ENCODE results near the gene PHEX.

The PHEX gene

GRCh38 chrX:22194660-22194945, 162.5 kb downstream of the PHEX start:
- no peak overlapping the region for H2BK12ac ChIP-seq (ENCODE audit: low read length in 2 of 2)
- DNase-seq = no peak
- no peak overlapping the region for H3K4me3 ChIP-seq (ENCODE audit: insufficient read depth in 1 of 2, low read depth in 1 of 2, low read length in 2 of 2)
- no CpG with 5 or more reads among the region's 1 CpG for WGBS
- no peak overlapping the region for H3K23ac ChIP-seq (ENCODE audit: low read length in 2 of 2)
- no peaks in the 10 kb centered on the region for H3K27me3 ChIP-seq (ENCODE audit: control insufficient read depth in 1 of 2, insufficient read depth in 1 of 2, low read length in 2 of 2)
- peaks cover 2% of the 10 kb centered on the region for H3K9me3 ChIP-seq (ENCODE audit: control insufficient read depth, low read length)
- H2AFZ ChIP-seq (ENCODE audit: low read depth, low read length) = no peak overlapping the region
- H3K4me2 ChIP-seq (ENCODE audit: low read length, poor library complexity, severe bottlenecking) = no peak overlapping the region
- H3K36me3 ChIP-seq (ENCODE audit: control insufficient read depth in 1 of 2, insufficient read depth in 2 of 2, low read depth in 1 of 2, low read length in 2 of 2) = no peaks in the 10 kb centered on the region
- H3K14ac ChIP-seq (ENCODE audit: low read length in 2 of 2) = no peak overlapping the region
- H3K4ac ChIP-seq (ENCODE audit: low read depth in 1 of 2, low read length in 2 of 2) = no peak overlapping the region
- no peaks in the 10 kb centered on the region for H3K4me1 ChIP-seq (ENCODE audit: control insufficient read depth, insufficient read depth, low read depth, low read length)
- no peak overlapping the region for H3K18ac ChIP-seq (ENCODE audit: low read depth in 1 of 2, low read length in 2 of 2)
- H4K8ac ChIP-seq (ENCODE audit: low read length) = no peak overlapping the region
- H3K79me1 ChIP-seq (replicated peaks; ENCODE audit: low read length, poor library complexity, severe bottlenecking) = no peaks in the 10 kb centered on the region
- no peak overlapping the region for H3K9ac ChIP-seq (ENCODE audit: low read length)
- no peak overlapping the region for H2BK120ac ChIP-seq (ENCODE audit: low read depth, low read length)
- no peak overlapping the region for H2BK5ac ChIP-seq (ENCODE audit: low read depth, low read length, poor library complexity, severe bottlenecking)
- no peak overlapping the region for H4K91ac ChIP-seq (ENCODE audit: low read length)
- H3K27ac ChIP-seq (ENCODE audit: low read length, poor library complexity, severe bottlenecking) = no peak overlapping the region
- no peak overlapping the region for H2BK15ac ChIP-seq (ENCODE audit: low read depth, poor library complexity, severe bottlenecking)
- no peak overlapping the region for H2AK5ac ChIP-seq (ENCODE audit: low read length, severe bottlenecking)

DNA sequence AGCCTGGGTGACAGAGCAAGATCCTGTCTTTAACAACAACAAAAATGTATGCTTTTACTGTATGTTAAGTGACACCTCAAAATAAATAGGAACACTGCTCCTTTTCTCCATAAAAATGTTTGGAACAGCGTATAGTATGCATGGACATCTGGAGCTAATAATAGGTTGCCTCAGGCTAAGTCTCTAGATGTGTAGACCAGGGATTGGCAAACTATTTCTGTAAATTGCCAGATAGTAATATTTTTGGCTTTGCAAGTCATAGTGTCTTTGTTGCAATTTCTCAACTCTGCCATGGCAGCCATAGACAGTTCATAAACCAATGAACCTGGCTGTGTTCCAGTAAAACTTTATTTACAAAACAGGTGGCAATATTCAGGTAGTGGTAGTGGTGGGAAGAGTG, 164.0 kb downstream of the PHEX start:
- no CpG with 5 or more reads among the region's 1 CpG for WGBS
- Histone ChIP-seq H2BK5ac (ENCODE audit: low read depth, low read length, poor library complexity, severe bottlenecking) (no peak overlapping the region), H3K4ac (ENCODE audit: low read depth in 1 of 2, low read length in 2 of 2) (no peak overlapping the region), H4K8ac (ENCODE audit: low read length) (no peak overlapping the region), H3K79me1 (replicated peaks; ENCODE audit: low read length, poor library complexity, severe bottlenecking) (no peaks in the 10 kb centered on the region), H2AFZ (ENCODE audit: low read depth, low read length) (no peak overlapping the region), H2BK12ac (ENCODE audit: low read length in 2 of 2) (no peak overlapping the region), H2BK120ac (ENCODE audit: low read depth, low read length) (no peak overlapping the region), H3K23ac (ENCODE audit: low read length in 2 of 2) (no peak overlapping the region), H3K36me3 (ENCODE audit: control insufficient read depth in 1 of 2, insufficient read depth in 2 of 2, low read depth in 1 of 2, low read length in 2 of 2) (no peaks in the 10 kb centered on the region), H3K4me1 (ENCODE audit: control insufficient read depth, insufficient read depth, low read depth, low read length) (no peaks in the 10 kb centered on the region), H3K4me2 (ENCODE audit: low read length, poor library complexity, severe bottlenecking) (no peak overlapping the region), H3K18ac (ENCODE audit: low read depth in 1 of 2, low read length in 2 of 2) (no peak overlapping the region), H3K9me3 (ENCODE audit: control insufficient read depth, low read length) (peaks cover 5% of the 10 kb centered on the region), H3K14ac (ENCODE audit: low read length in 2 of 2) (no peak overlapping the region), H3K27ac (ENCODE audit: low read length, poor library complexity, severe bottlenecking) (no peak overlapping the region), H3K27me3 (ENCODE audit: control insufficient read depth in 1 of 2, insufficient read depth in 1 of 2, low read length in 2 of 2) (no peaks in the 10 kb centered on the region), H3K4me3 (ENCODE audit: insufficient read depth in 1 of 2, low read depth in 1 of 2, low read length in 2 of 2) (no peak overlapping the region), H4K91ac (ENCODE audit: low read length) (no peak overlapping the region), H2BK15ac (ENCODE audit: low read depth, poor library complexity, severe bottlenecking) (no peak overlapping the region), H3K9ac (ENCODE audit: low read length) (no peak overlapping the region), H2AK5ac (ENCODE audit: low read length, severe bottlenecking) (no peak overlapping the region)
- no peak for DNase-seq

DNA sequence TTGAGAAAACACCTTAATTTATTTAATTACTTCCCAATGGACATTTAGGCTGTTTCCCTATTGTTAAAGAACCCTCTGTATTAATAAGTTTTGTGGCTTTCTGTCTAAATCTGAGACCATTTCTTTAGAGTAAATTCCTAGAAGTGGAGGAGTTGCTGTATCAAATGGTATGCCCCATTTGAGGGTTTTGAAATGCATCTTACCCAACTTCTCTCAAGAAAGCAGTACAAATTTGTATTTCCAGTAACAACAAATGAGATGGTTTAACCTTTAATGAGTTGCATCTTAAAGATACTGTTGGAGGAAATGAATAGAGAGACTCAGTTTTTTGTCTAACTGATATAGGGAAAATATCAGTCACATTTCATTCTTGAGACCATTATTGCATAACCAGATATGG, 170.1 kb downstream of the PHEX start:
- no peak overlapping the region for H2BK15ac ChIP-seq (ENCODE audit: low read depth, poor library complexity, severe bottlenecking)
- no peak for DNase-seq
- no peak overlapping the region for H3K9ac ChIP-seq (ENCODE audit: low read length)
- H3K4me1 ChIP-seq (ENCODE audit: control insufficient read depth, insufficient read depth, low read depth, low read length) = no peaks in the 10 kb centered on the region
- no peak overlapping the region for H3K23ac ChIP-seq (ENCODE audit: low read length in 2 of 2)
- H4K91ac ChIP-seq (ENCODE audit: low read length) = no peak overlapping the region
- no peak overlapping the region for H3K4me2 ChIP-seq (ENCODE audit: low read length, poor library complexity, severe bottlenecking)
- no peak overlapping the region for H2AFZ ChIP-seq (ENCODE audit: low read depth, low read length)
- H3K79me1 ChIP-seq (replicated peaks; ENCODE audit: low read length, poor library complexity, severe bottlenecking) = no peaks in the 10 kb centered on the region
- H3K4me3 ChIP-seq (ENCODE audit: insufficient read depth in 1 of 2, low read depth in 1 of 2, low read length in 2 of 2) = no peak overlapping the region
- no peaks in the 10 kb centered on the region for H3K27me3 ChIP-seq (ENCODE audit: control insufficient read depth in 1 of 2, insufficient read depth in 1 of 2, low read length in 2 of 2)
- H3K36me3 ChIP-seq (ENCODE audit: control insufficient read depth in 1 of 2, insufficient read depth in 2 of 2, low read depth in 1 of 2, low read length in 2 of 2) = no peaks in the 10 kb centered on the region
- no peak overlapping the region for H3K27ac ChIP-seq (ENCODE audit: low read length, poor library complexity, severe bottlenecking)
- no peak overlapping the region for H3K4ac ChIP-seq (ENCODE audit: low read depth in 1 of 2, low read length in 2 of 2)
- no peak overlapping the region for H3K18ac ChIP-seq (ENCODE audit: low read depth in 1 of 2, low read length in 2 of 2)
- H2BK12ac ChIP-seq (ENCODE audit: low read length in 2 of 2) = no peak overlapping the region
- H2BK5ac ChIP-seq (ENCODE audit: low read depth, low read length, poor library complexity, severe bottlenecking) = no peak overlapping the region
- peaks cover 5% of the 10 kb centered on the region for H3K9me3 ChIP-seq (ENCODE audit: control insufficient read depth, low read length)
- H3K14ac ChIP-seq (ENCODE audit: low read length in 2 of 2) = no peak overlapping the region
- H2BK120ac ChIP-seq (ENCODE audit: low read depth, low read length) = no peak overlapping the region
- H4K8ac ChIP-seq (ENCODE audit: low read length) = no peak overlapping the region
- H2AK5ac ChIP-seq (ENCODE audit: low read length, severe bottlenecking) = no peak overlapping the region

DNA sequence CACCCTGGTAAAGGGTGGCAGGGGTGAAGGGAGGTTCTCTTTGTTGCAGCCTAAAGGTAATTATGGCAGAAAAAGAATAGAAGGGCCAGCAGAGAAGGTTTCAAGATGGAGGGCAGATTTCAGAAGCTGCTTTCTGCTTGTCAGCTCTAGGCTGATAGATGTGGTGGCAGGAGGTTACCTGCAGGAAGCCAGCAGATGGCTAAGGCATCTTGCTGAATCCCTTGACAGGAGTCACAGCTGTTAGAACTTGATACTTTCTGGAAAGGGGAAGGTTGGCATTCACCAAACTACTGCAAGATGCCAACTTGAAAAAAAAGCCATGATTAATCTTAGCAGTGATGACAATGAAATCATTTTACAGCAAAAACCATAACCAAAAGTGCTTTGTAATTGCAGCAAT, 171.1 kb downstream of the PHEX start:
- H3K27ac ChIP-seq (ENCODE audit: low read length, poor library complexity, severe bottlenecking) = no peak overlapping the region
- peaks cover 5% of the 10 kb centered on the region for H3K9me3 ChIP-seq (ENCODE audit: control insufficient read depth, low read length)
- no peak overlapping the region for H2AFZ ChIP-seq (ENCODE audit: low read depth, low read length)
- no peak overlapping the region for H2AK5ac ChIP-seq (ENCODE audit: low read length, severe bottlenecking)
- H2BK15ac ChIP-seq (ENCODE audit: low read depth, poor library complexity, severe bottlenecking) = no peak overlapping the region
- H3K23ac ChIP-seq (ENCODE audit: low read length in 2 of 2) = no peak overlapping the region
- no peak overlapping the region for H4K8ac ChIP-seq (ENCODE audit: low read length)
- H3K4me2 ChIP-seq (ENCODE audit: low read length, poor library complexity, severe bottlenecking) = no peak overlapping the region
- H3K4ac ChIP-seq (ENCODE audit: low read depth in 1 of 2, low read length in 2 of 2) = no peak overlapping the region
- H4K91ac ChIP-seq (ENCODE audit: low read length) = no peak overlapping the region
- no peaks in the 10 kb centered on the region for H3K4me1 ChIP-seq (ENCODE audit: control insufficient read depth, insufficient read depth, low read depth, low read length)
- H3K36me3 ChIP-seq (ENCODE audit: control insufficient read depth in 1 of 2, insufficient read depth in 2 of 2, low read depth in 1 of 2, low read length in 2 of 2) = no peaks in the 10 kb centered on the region
- no peak overlapping the region for H2BK5ac ChIP-seq (ENCODE audit: low read depth, low read length, poor library complexity, severe bottlenecking)
- no peaks in the 10 kb centered on the region for H3K79me1 ChIP-seq (replicated peaks; ENCODE audit: low read length, poor library complexity, severe bottlenecking)
- H3K14ac ChIP-seq (ENCODE audit: low read length in 2 of 2) = no peak overlapping the region
- H3K27me3 ChIP-seq (ENCODE audit: control insufficient read depth in 1 of 2, insufficient read depth in 1 of 2, low read length in 2 of 2) = no peaks in the 10 kb centered on the region
- H2BK12ac ChIP-seq (ENCODE audit: low read length in 2 of 2) = no peak overlapping the region
- no peak overlapping the region for H2BK120ac ChIP-seq (ENCODE audit: low read depth, low read length)
- no peak overlapping the region for H3K4me3 ChIP-seq (ENCODE audit: insufficient read depth in 1 of 2, low read depth in 1 of 2, low read length in 2 of 2)
- no peak for DNase-seq
- no peak overlapping the region for H3K9ac ChIP-seq (ENCODE audit: low read length)
- H3K18ac ChIP-seq (ENCODE audit: low read depth in 1 of 2, low read length in 2 of 2) = no peak overlapping the region
